SU-DHL-6 (cell line): ENCODE data around the gene SLC22A17.
"Not testable (repeated sequence)": the region's sequence is repeated elsewhere in the genome, so short reads cannot be mapped to it uniquely, and the experiment has no call there.

Experiments used
- EZH2phosphoT487 ChIP-seq: fragments of 200-600 bp; sonication (generic), shearing (Covaris generic); conservative IDR thresholded peaks from 2 replicates; pipeline ENCODE4 v1.6.1; 2018; ENCODE audit warnings: mild to moderate bottlenecking, antibody characterized with exemption, low read length, moderate library complexity, mixed read lengths
- TF ChIP-seq, protein P1 (sequence below): fragments of 200-600 bp; sonication (generic); IDR thresholded peaks from one replicate; pipeline ENCODE4 v1.5.1; 2017; ENCODE audit warnings: antibody characterized with exemption, mild to moderate bottlenecking, low read length, moderate library complexity; ENCODE audit not compliant: insufficient read depth, poor library complexity, severe bottlenecking

DNA sequence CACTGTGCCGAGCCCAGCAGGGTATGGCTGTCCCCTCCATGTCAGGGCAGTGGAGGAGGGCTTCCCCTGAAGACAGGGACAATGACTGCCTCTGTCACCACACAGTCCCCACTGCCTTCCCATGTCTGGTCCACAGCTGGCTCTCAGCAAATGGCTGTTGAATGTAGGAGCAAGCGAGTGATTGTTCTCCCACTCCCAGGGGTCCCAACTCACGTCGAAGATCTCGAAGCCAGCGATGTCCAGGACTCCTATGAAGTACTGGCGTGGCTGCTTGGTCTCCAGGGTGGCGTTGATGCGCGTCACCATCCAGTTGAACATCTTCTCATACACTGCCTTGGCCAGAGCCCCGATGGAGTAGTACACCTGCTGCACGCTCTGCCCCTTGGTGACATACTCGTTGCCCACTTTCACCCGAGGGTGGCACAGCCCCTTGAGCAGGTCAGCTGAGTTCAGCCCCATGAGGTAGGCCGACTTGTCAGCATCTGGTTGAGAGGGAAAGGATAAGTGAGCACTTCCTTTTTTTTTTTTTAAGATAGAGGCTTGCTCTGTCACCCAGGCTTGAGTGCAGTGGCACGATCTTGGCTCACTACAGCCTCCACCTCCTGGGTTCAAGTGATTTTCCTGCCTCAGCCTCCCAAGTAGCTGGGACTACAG, 47.9 kb upstream of the SLC22A17 start:
- TF ChIP-seq, protein P1, sequence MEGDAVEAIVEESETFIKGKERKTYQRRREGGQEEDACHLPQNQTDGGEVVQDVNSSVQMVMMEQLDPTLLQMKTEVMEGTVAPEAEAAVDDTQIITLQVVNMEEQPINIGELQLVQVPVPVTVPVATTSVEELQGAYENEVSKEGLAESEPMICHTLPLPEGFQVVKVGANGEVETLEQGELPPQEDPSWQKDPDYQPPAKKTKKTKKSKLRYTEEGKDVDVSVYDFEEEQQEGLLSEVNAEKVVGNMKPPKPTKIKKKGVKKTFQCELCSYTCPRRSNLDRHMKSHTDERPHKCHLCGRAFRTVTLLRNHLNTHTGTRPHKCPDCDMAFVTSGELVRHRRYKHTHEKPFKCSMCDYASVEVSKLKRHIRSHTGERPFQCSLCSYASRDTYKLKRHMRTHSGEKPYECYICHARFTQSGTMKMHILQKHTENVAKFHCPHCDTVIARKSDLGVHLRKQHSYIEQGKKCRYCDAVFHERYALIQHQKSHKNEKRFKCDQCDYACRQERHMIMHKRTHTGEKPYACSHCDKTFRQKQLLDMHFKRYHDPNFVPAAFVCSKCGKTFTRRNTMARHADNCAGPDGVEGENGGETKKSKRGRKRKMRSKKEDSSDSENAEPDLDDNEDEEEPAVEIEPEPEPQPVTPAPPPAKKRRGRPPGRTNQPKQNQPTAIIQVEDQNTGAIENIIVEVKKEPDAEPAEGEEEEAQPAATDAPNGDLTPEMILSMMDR = not testable (repeated sequence)
- TF ChIP-seq EZH2phosphoT487 = not testable (repeated sequence)
